ENCODE measurements around the gene BDH1.
"Not testable (repeated sequence)": the region's sequence is repeated elsewhere in the genome, so short reads cannot be mapped to it uniquely, and the experiment has no call there.

BDH1 gene

GRCh38 chr3:197590313-197590962 is 34.7 kb upstream of the BDH1 start:
- H3K27ac Mint-ChIP-seq = no peak overlapping the region
- intact Hi-C loops (cut with micrococcal nuclease) = no loop called here
- H3K27me3 Mint-ChIP-seq = peaks cover 4% of the 10 kb centered on the region
- no peak overlapping the region for H3K4me3 Mint-ChIP-seq
- H3K9me3 Mint-ChIP-seq = no peaks in the 10 kb centered on the region
- no peaks in the 10 kb centered on the region for H3K36me3 Mint-ChIP-seq (ENCODE audit: low read depth)
- peaks cover 23% of the 10 kb centered on the region for H3K4me1 Mint-ChIP-seq (ENCODE audit: low read depth)

GRCh38 chr3:197589545-197589944 is 33.8 kb upstream of the BDH1 start:
- Mint-ChIP-seq H3K4me3 (no peak overlapping the region), H3K36me3 (ENCODE audit: low read depth) (no peaks in the 10 kb centered on the region), H3K9me3 (no peaks in the 10 kb centered on the region), H3K27ac (no peak overlapping the region), H3K4me1 (ENCODE audit: low read depth) (peaks cover 23% of the 10 kb centered on the region), H3K27me3 (peaks cover 3% of the 10 kb centered on the region)
- intact Hi-C loops (cut with micrococcal nuclease) = no loop called here

- intact Hi-C loops (cut with micrococcal nuclease); H3K27me3 Mint-ChIP-seq; H3K9me3 Mint-ChIP-seq; H3K27ac Mint-ChIP-seq; H3K36me3 Mint-ChIP-seq (ENCODE audit: low read depth); H3K4me3 Mint-ChIP-seq; H3K4me1 Mint-ChIP-seq (ENCODE audit: low read depth): not testable (repeated sequence)
Measured at GRCh38 chr3:197586768-197587167, 31.0 kb upstream of the BDH1 start.

- peaks cover 10% of the 10 kb centered on the region for H3K4me1 Mint-ChIP-seq (ENCODE audit: low read depth)
- no peaks in the 10 kb centered on the region for H3K9me3 Mint-ChIP-seq
- no peak overlapping the region for H3K27ac Mint-ChIP-seq
- H3K4me3 Mint-ChIP-seq = no peak overlapping the region
- peaks cover 3% of the 10 kb centered on the region for H3K27me3 Mint-ChIP-seq
- H3K36me3 Mint-ChIP-seq (ENCODE audit: low read depth) = no peaks in the 10 kb centered on the region
- intact Hi-C loops (cut with micrococcal nuclease) = no loop called here
Measured at GRCh38 chr3:197586181-197586580, 30.4 kb upstream of the BDH1 start.

GRCh38 chr3:197584733-197585132 is 29.0 kb upstream of the BDH1 start:
- Mint-ChIP-seq H3K4me3 (no peak overlapping the region), H3K4me1 (ENCODE audit: low read depth) (peaks cover 10% of the 10 kb centered on the region), H3K27ac (no peak overlapping the region), H3K9me3 (no peaks in the 10 kb centered on the region), H3K36me3 (ENCODE audit: low read depth) (no peaks in the 10 kb centered on the region), H3K27me3 (peaks cover 3% of the 10 kb centered on the region)
- intact Hi-C loops (cut with micrococcal nuclease) = no loop called here

GRCh38 chr3:197583371-197583770 is 27.6 kb upstream of the BDH1 start:
- Mint-ChIP-seq H3K4me3 (no peak overlapping the region), H3K4me1 (ENCODE audit: low read depth) (peaks cover 10% of the 10 kb centered on the region), H3K9me3 (no peaks in the 10 kb centered on the region), H3K36me3 (ENCODE audit: low read depth) (no peaks in the 10 kb centered on the region), H3K27me3 (peaks cover 7% of the 10 kb centered on the region), H3K27ac (no peak overlapping the region)
- intact Hi-C loops (cut with micrococcal nuclease) = no loop called here

GRCh38 chr3:197580253-197580691 is 24.5 kb upstream of the BDH1 start:
- intact Hi-C loops (cut with micrococcal nuclease) = no loop called here
- no peaks in the 10 kb centered on the region for H3K4me1 Mint-ChIP-seq (ENCODE audit: low read depth)

GRCh38 chr3:197578376-197578775 is 22.6 kb upstream of the BDH1 start:
- Mint-ChIP-seq H3K27ac (no peak overlapping the region), H3K27me3 (peaks cover 16% of the 10 kb centered on the region), H3K4me1 (ENCODE audit: low read depth) (no peaks in the 10 kb centered on the region), H3K36me3 (ENCODE audit: low read depth) (no peaks in the 10 kb centered on the region), H3K9me3 (no peaks in the 10 kb centered on the region), H3K4me3 (no peak overlapping the region)
- intact Hi-C loops (cut with micrococcal nuclease) = no loop called here

More at GRCh38 chr3:197580253-197580691, 24.5 kb upstream of the BDH1 start:
- Mint-ChIP-seq H3K36me3 (ENCODE audit: low read depth) (no peaks in the 10 kb centered on the region), H3K9me3 (no peaks in the 10 kb centered on the region), H3K27me3 (peaks cover 10% of the 10 kb centered on the region), H3K4me3 (no peak overlapping the region), H3K27ac (no peak overlapping the region)

GRCh38 chr3:197577366-197578074 is 21.8 kb upstream of the BDH1 start:
- Mint-ChIP-seq H3K36me3 (ENCODE audit: low read depth) (no peaks in the 10 kb centered on the region), H3K4me1 (ENCODE audit: low read depth) (no peaks in the 10 kb centered on the region), H3K27me3 (peaks cover 16% of the 10 kb centered on the region), H3K9me3 (no peaks in the 10 kb centered on the region), H3K4me3 (no peak overlapping the region), H3K27ac (no peak overlapping the region)
- intact Hi-C loops (cut with micrococcal nuclease) = no loop called here

- Mint-ChIP-seq H3K36me3 (ENCODE audit: low read depth) (no peaks in the 10 kb centered on the region), H3K4me3 (no peak overlapping the region), H3K27me3 (peaks cover 16% of the 10 kb centered on the region), H3K4me1 (ENCODE audit: low read depth) (no peaks in the 10 kb centered on the region), H3K27ac (no peak overlapping the region), H3K9me3 (no peaks in the 10 kb centered on the region)
- intact Hi-C loops (cut with micrococcal nuclease) = no loop called here
Measured at GRCh38 chr3:197576838-197577237, 21.1 kb upstream of the BDH1 start.

- no peak overlapping the region for H3K27ac Mint-ChIP-seq
- peaks cover 9% of the 10 kb centered on the region for H3K9me3 Mint-ChIP-seq
- H3K4me1 Mint-ChIP-seq (ENCODE audit: low read depth) = no peaks in the 10 kb centered on the region
- peaks cover 18% of the 10 kb centered on the region for H3K27me3 Mint-ChIP-seq
- intact Hi-C loops (cut with micrococcal nuclease) = no loop called here
- no peaks in the 10 kb centered on the region for H3K36me3 Mint-ChIP-seq (ENCODE audit: low read depth)
- H3K4me3 Mint-ChIP-seq = no peak overlapping the region
Measured at GRCh38 chr3:197575362-197575761, 19.6 kb upstream of the BDH1 start.

GRCh38 chr3:197574396-197574991 is 18.7 kb upstream of the BDH1 start:
- intact Hi-C loops (cut with micrococcal nuclease); H3K4me3 Mint-ChIP-seq; H3K36me3 Mint-ChIP-seq (ENCODE audit: low read depth); H3K9me3 Mint-ChIP-seq; H3K4me1 Mint-ChIP-seq (ENCODE audit: low read depth); H3K27ac Mint-ChIP-seq: not testable (repeated sequence)
- peaks cover 18% of the 10 kb centered on the region for H3K27me3 Mint-ChIP-seq

- peaks cover 9% of the 10 kb centered on the region for H3K9me3 Mint-ChIP-seq
- intact Hi-C loops (cut with micrococcal nuclease) = no loop called here
- no peak overlapping the region for H3K27ac Mint-ChIP-seq
- no peaks in the 10 kb centered on the region for H3K36me3 Mint-ChIP-seq (ENCODE audit: low read depth)
- no peaks in the 10 kb centered on the region for H3K4me1 Mint-ChIP-seq (ENCODE audit: low read depth)
- no peak overlapping the region for H3K4me3 Mint-ChIP-seq
- H3K27me3 Mint-ChIP-seq = peaks cover 14% of the 10 kb centered on the region
Measured at GRCh38 chr3:197573048-197573767, 17.4 kb upstream of the BDH1 start.

- intact Hi-C loops (cut with micrococcal nuclease); H3K27ac Mint-ChIP-seq; H3K4me1 Mint-ChIP-seq (ENCODE audit: low read depth); H3K4me3 Mint-ChIP-seq; H3K36me3 Mint-ChIP-seq (ENCODE audit: low read depth): not testable (repeated sequence)
- Mint-ChIP-seq H3K9me3 (peaks cover 14% of the 10 kb centered on the region), H3K27me3 (peaks cover 18% of the 10 kb centered on the region)
Measured at GRCh38 chr3:197571880-197572172, 16.1 kb upstream of the BDH1 start.

All from dendritic cell treated with granulocyte-macrophage colony-stimulating factor and Interleukin-4, amounts not matched to agents 40 ng/mL and 50 ng/mL, for 4 days (primary cell).